GM12864 (cell line): ENCODE results near the gene UBE2G1.

ENCODE experiments used
- DNase-seq: peaks from one replicate; pipeline ENCODE4 v3.0.0-alpha.2; 2011; ENCODE audit warnings: low read depth
- H3K4me3 ChIP-seq: 2 replicates; pipeline ENCODE4 v1.5.1; 2011; ENCODE audit warnings: mild to moderate bottlenecking, low read depth, low read length, control low read depth
- TF ChIP-seq, protein P1 (sequence below): IDR thresholded peaks from 2 replicates; pipeline ENCODE4 v1.5.1; 2011; ENCODE audit warnings: low read depth, mild to moderate bottlenecking, moderate library complexity, low read length, control low read depth, inconsistent platforms; ENCODE audit errors: missing control alignments

The UBE2G1 gene, protein sequence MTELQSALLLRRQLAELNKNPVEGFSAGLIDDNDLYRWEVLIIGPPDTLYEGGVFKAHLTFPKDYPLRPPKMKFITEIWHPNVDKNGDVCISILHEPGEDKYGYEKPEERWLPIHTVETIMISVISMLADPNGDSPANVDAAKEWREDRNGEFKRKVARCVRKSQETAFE

DNA sequence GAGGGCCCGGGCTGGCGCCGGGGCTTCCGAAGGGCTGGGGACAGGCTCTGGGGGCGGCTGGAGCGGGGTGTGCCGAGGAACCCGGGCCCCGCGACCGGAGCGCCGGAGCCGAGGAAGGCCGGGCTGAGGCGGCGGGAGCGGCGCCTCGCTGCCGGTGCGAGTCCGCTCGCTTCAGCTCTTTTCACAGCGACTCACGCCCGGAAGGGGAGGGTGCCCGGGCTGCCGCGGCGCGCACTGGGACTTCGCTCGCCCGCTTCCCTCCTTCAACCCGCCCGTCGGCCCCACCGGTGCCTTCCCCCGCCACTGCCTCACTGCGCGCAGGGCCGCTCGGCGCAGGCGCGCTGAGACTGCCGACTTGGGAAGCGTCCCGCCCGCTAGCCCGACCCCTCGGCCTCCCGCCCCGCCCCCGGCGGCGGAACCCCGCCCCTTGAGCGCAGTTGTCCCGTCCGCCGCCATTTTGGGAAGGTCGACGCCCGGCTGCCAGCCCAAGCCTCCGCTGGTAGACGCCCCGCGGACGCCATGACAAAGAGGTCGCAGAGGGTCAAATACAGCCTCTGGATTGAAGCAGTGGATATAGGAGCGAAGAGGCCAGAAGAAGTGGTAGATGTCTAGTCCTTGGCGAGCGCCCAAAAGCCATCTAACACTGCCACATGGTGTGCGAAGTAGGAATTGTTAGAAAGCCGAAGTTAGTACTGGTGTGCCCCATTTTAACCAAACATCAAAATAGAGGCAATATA, at the start of gene UBE2G1:
Gene UBE2G1, minus strand, starts transcription at position 349 of the 737 bp plus-strand sequence. CDS start 359 bp downstream, outside the sequence.
- peak; percentile 89 for DNase-seq
- H3K4me3 ChIP-seq: peak within 1 kb of the TSS; percentile 99
- TF ChIP-seq, protein P1, sequence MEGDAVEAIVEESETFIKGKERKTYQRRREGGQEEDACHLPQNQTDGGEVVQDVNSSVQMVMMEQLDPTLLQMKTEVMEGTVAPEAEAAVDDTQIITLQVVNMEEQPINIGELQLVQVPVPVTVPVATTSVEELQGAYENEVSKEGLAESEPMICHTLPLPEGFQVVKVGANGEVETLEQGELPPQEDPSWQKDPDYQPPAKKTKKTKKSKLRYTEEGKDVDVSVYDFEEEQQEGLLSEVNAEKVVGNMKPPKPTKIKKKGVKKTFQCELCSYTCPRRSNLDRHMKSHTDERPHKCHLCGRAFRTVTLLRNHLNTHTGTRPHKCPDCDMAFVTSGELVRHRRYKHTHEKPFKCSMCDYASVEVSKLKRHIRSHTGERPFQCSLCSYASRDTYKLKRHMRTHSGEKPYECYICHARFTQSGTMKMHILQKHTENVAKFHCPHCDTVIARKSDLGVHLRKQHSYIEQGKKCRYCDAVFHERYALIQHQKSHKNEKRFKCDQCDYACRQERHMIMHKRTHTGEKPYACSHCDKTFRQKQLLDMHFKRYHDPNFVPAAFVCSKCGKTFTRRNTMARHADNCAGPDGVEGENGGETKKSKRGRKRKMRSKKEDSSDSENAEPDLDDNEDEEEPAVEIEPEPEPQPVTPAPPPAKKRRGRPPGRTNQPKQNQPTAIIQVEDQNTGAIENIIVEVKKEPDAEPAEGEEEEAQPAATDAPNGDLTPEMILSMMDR: peak; percentile 42

DNA sequence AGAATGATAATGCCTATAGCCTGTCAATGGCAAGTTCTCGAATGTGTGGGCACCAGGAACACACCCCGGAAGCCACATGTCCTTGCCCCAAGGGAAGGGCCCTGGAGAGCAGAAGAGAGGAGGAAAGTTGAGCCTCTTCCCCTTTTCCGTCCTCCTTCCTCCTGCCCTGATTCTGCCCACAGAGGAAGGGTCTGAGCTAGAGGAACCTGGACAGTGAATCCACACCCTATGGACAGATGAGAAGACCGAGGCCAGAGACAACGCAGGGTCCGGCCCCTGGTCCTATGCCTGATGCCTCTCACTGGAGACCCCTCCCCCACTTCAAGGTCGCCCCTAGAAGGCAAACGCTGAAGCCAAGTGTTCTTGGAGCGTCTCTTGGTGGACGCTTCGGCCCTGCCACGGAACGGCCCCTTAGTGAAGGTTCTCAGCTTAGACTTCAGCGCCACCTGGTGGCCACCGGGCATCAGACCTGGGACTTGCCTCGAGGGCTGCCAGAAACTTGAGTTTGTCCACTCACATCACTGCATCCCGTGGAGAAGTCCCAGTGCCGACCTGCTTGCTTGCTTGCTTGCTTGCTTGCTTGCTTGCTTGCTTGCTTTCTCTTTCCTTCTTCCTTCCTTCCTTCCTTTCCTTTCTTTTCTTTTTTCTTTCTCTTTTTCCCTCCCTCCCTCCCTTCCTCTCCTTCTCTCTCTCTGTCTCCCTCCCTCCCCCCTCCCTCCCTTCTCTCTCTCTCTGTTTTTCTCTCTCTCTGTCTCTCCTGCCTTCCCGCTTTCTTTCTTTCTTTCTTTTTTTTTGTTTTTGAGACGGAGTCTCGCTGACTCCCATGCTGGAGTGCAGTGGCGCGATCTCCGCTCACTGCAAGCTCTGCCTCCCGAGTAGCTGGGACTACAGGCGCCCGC, 46.7 kb upstream of the UBE2G1 start:
- peak; percentile 82 for DNase-seq
- H3K4me3 ChIP-seq: no peak overlapping the region; the same call in 1 of the 2 replicates
- TF ChIP-seq, protein P1: peak; percentile 93

- no peak for DNase-seq
- no peak overlapping the region for H3K4me3 ChIP-seq
- TF ChIP-seq, protein P1: no peak
Observed at GRCh38 chr17:4411201-4411600, 44.7 kb upstream of the UBE2G1 start.

DNA sequence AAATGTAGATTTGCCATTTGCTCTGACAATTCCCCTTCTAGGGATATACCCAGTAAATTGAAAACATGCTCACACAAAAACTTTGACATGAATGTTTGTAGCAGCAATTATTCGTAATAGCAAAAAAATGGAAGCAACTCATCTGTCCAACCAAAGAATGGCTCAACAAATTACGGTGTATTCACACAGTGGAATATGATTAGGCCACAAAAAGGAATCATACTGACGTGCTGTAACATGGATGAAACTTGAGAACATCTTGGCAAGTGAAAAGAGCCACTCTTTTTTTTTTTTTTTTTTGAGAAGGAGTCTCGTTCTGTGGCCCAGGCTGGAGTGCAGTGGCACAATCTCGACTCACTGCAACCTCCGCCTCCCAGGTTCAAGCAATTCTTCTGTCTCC, 43.2 kb upstream of the UBE2G1 start:
- no peak for DNase-seq
- H3K4me3 ChIP-seq: no peak overlapping the region
- TF ChIP-seq, protein P1: no peak

GRCh38 chr17:4407851-4408250, 41.4 kb upstream of the UBE2G1 start:
- H3K4me3 ChIP-seq: no peak overlapping the region
- TF ChIP-seq, protein P1: no peak
- no peak for DNase-seq

DNA sequence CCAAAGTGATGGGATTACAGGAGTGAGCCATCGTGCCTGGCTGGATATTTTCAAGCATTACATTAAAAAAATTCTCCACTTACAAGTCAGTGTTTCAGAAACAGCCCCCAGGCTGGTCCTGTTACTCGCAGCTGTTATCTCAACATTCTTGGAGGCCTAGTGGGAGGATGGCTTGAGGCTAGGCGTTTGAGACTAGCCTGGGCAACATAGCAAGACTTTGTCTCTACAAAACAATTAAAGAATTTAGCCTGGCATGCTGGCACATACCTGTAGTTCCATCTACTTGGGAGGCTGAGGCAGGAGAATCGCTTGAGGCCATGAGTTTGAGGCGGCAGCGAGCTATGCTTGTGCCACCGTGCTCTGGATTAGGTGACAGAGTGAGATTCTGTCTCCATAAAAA, 40.7 kb upstream of the UBE2G1 start:
- TF ChIP-seq, protein P1: no peak
- H3K4me3 ChIP-seq: no peak overlapping the region
- no peak for DNase-seq
